Ovary (tissue), 3 donors: Measurements from ENCODE around the gene CEP170.
"Not testable (repeated sequence)": the region's sequence is repeated elsewhere in the genome, so short reads cannot be mapped to it uniquely, and the experiment has no call there.

Experiments
- CTCF ChIP-seq, 3 donors: fragments of 450-650 bp in 2 of 3; fragments of 200-600 bp in 1 of 3; IDR thresholded peaks; one replicate each; pipeline versions ENCODE4 v1.5.1 to v1.8.0; 2016 to 2022; ENCODE audit warnings: antibody characterized with exemption in 3 of 3, mild to moderate bottlenecking in 1 of 3
- POLR2A ChIP-seq: fragments of 450-650 bp; IDR thresholded peaks from one replicate; pipeline ENCODE4 v1.6.1; 2017; ENCODE audit warnings: antibody characterized with exemption, mild to moderate bottlenecking, moderate library complexity
- donor health status: DM: no; HTN: no; CAD: no.

- not testable (repeated sequence) for TF ChIP-seq CTCF (IDR thresholded peaks at IDR 0.05); POLR2A
These were observed 150.6 kb downstream of the CEP170 start for GRCh38 chr1:243104452-243104851.
